BJ (cell line): ENCODE measurements around the gene TRPM3. TPM values are rescaled to one million over a fixed set of nuclear protein-coding genes. Genes with fewer than 3 reads are reported as not detected.

Source experiments
- CTCF ChIA-PET: fragments of 350-600 bp; formaldehyde crosslinking; extraction: SDS; loops from one replicate; lab custom pipeline; 2021; ENCODE audit warnings: antibody characterized with exemption, inconsistent platforms; lab: Yijun Ruan, JAX
- POLR2A ChIA-PET: fragments of 300-600 bp; sonication (Branson Sonifier 250); formaldehyde crosslinking; extraction: SDS; loops from one replicate; lab custom pipeline; 2021; ENCODE audit warnings: antibody characterized with exemption; lab: Charles Lee
- DNase-seq: peaks from one replicate; pipeline ENCODE4 v3.0.0-alpha.2; 2011; ENCODE audit warnings: low read depth
- H3K27me3 ChIP-seq: 2 replicates; pipeline ENCODE4 v1.6.0; 2011; ENCODE audit warnings: low read length; ENCODE audit not compliant: control insufficient read depth, insufficient read depth
- H3K36me3 ChIP-seq: 2 replicates; pipeline ENCODE4 v1.5.1; 2011; ENCODE audit warnings: low read length; ENCODE audit not compliant: control insufficient read depth, insufficient read depth
- H3K4me3 ChIP-seq: 2 replicates; pipeline ENCODE4 v1.5.1; 2011; ENCODE audit warnings: low read depth, mild to moderate bottlenecking, control low read depth, low read length
- CTCF ChIP-seq: IDR thresholded peaks from 2 replicates; pipeline ENCODE4 v1.5.1; 2011; ENCODE audit warnings: low read depth, mild to moderate bottlenecking, control low read depth, inconsistent platforms, low read length, moderate library complexity; ENCODE audit not compliant: insufficient read depth
- polyA plus RNA-seq: library from polyadenylated mRNA; depleted of rRNA; stranded (reverse); fragments of >200 nt; gene quantifications from 2 replicates; pipeline ENCODE4 v1.2.3, GENCODE V29; 2011

TRPM3 gene
- polyA plus RNA-seq, 1 experiment: 0.07 TPM

- DNase-seq: no peak
- CTCF ChIA-PET: interaction anchor here (0.6 to 1.4 kb wide), 2 partner anchors 33 to 432 kb away, joined by 3 to 4 read pairs; no protein-coding TSS in a partner anchor
- no peaks in the 10 kb centered on the region for H3K27me3 ChIP-seq
- H3K36me3 ChIP-seq: no peaks in the 10 kb centered on the region
- POLR2A ChIA-PET: no interaction called here
- no peak for TF ChIP-seq CTCF
- H3K4me3 ChIP-seq: no peak overlapping the region
Measured at GRCh38 chr9:70773579-70773978, 347.8 kb downstream of the TRPM3 start.

GRCh38 chr9:70772601-70773000 is 348.8 kb downstream of the TRPM3 start:
- Histone ChIP-seq H3K27me3 (no peaks in the 10 kb centered on the region), H3K4me3 (no peak overlapping the region), H3K36me3 (no peaks in the 10 kb centered on the region)
- no peak for TF ChIP-seq CTCF
- DNase-seq: no peak
- POLR2A ChIA-PET: no interaction called here
- CTCF ChIA-PET: interaction anchor here (0.6 to 1.4 kb wide), 2 partner anchors 10 to 34 kb away, joined by 3 to 4 read pairs; no protein-coding TSS in a partner anchor

DNA sequence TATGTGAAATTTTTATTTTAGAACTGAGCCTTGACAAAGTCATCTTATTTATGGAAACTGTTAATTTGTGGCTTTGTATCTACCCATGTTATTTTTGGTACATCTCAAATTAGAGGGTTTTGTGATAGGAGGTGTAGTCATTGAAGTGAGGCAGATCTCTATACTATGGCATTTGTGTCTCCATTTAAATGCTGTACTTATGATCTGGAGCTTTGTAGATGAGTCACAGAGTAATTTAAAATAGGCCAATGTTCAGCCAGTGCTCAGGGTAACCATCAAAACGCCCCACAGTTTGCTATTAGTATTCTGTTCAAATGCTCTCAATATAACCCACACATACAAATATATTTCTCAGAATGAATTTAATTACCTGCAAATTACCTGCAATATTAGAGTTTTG is 355.5 kb downstream of the TRPM3 start:
- Histone ChIP-seq H3K4me3 (no peak overlapping the region), H3K27me3 (no peaks in the 10 kb centered on the region), H3K36me3 (no peaks in the 10 kb centered on the region)
- ChIA-PET POLR2A (no interaction called here), CTCF (no interaction called here)
- TF ChIP-seq CTCF: no peak
- DNase-seq: no peak

DNA sequence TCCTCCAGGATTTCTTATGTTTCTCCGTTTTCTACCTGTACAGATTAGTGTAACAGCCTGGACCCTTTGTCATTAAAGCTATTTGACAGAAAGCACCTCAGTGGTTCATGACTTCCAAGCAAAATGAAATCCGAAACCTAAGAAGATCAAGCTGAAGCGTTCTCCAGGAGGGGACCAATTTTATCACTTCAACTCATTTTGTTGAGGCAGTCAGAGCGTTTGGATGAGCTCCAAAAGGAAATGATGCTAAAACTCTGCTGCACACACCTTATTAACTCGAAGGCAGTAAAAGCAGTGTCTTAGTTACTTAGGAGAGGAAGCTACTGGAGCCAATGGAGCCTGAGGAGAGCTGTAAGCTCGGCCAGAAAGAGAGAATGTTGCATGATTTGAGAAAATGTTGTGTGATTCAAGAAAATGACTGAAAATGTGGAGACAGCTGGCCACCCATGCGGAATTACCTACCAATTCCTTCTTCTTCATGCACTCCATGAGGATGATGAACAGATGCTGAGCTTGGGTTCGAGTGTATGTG is 360.2 kb downstream of the TRPM3 start:
- no peaks in the 10 kb centered on the region for H3K27me3 ChIP-seq
- TF ChIP-seq CTCF: no peak
- no peak for DNase-seq
- CTCF ChIA-PET: no interaction called here
- POLR2A ChIA-PET: no interaction called here
- H3K36me3 ChIP-seq: no peaks in the 10 kb centered on the region
- H3K4me3 ChIP-seq: no peak overlapping the region

- DNase-seq: no peak
- no peaks in the 10 kb centered on the region for H3K36me3 ChIP-seq
- CTCF ChIA-PET: no interaction called here
- TF ChIP-seq CTCF: no peak
- POLR2A ChIA-PET: no interaction called here
- H3K27me3 ChIP-seq: no peaks in the 10 kb centered on the region
- H3K4me3 ChIP-seq: no peak overlapping the region
Measured at GRCh38 chr9:70760228-70760627, 361.2 kb downstream of the TRPM3 start.
